Ovary (tissue), 9 donors: Measurements from ENCODE around the gene UQCC2. TPM values are rescaled to one million over a fixed set of nuclear protein-coding genes. Genes with fewer than 3 reads are reported as not detected.

Source experiments
- DNase-seq, 5 donors: peaks; one replicate each; pipeline ENCODE4 v3.0.0-alpha.2; 2019 to 2020
- H3K27ac ChIP-seq, 2 donors: fragments of 200-600 bp; one replicate each; pipeline versions ENCODE4 v1.5.1 to v1.8.0; 2019 to 2022
- H3K27me3 ChIP-seq: fragments of 200-600 bp; one replicate; pipeline ENCODE4 v1.8.0; 2022
- H3K36me3 ChIP-seq: fragments of 200-600 bp; sonication (generic); one replicate; pipeline ENCODE4 v1.5.1; 2019
- H3K4me1 ChIP-seq: one replicate; pipeline ENCODE4 v1.8.1; 2013; ENCODE audit warnings: mild to moderate bottlenecking, moderate library complexity; ENCODE audit not compliant: insufficient read depth
- H3K4me3 ChIP-seq: fragments of 200-600 bp; sonication (generic); one replicate; pipeline ENCODE4 v1.5.1; 2017
- H3K9me3 ChIP-seq, 2 donors: fragments of 200-600 bp in 1 of 2; sonication (generic) in 1 of 2; one replicate each; pipeline versions ENCODE4 v1.5.1 to v1.8.1; 2013 to 2019; ENCODE audit warnings: mild to moderate bottlenecking in 1 of 2, moderate library complexity in 1 of 2
- EP300 ChIP-seq: sonication (generic); formaldehyde crosslinking; IDR thresholded peaks from one replicate; pipeline ENCODE4 v1.6.1; 2017; ENCODE audit warnings: antibody characterized with exemption
- POLR2A ChIP-seq: fragments of 450-650 bp; IDR thresholded peaks from one replicate; pipeline ENCODE4 v1.6.1; 2017; ENCODE audit warnings: antibody characterized with exemption, mild to moderate bottlenecking, moderate library complexity
- WGBS, 3 donors: extraction: QIAGEN DNeasy Blood & Tissue Kit in 1 of 3; methylation state at CpG; one replicate each; pipeline versions ENCODE4 v1.1.5 to v1.1.7; 2013 to 2017; 5-methylcytosine and 5-hydroxymethylcytosine counted together
- intact Hi-C, 4 donors: fragments of 100-400 bp; cut with DNase I; formaldehyde crosslinking; loops; one replicate each; pipeline versions ENCODE4 v1.11.0 to v1.15.1; 2022 to 2023
- polyA plus RNA-seq, 2 donors: library from polyadenylated mRNA; stranded (reverse); fragments of 200-250 nt in 1 of 2; fragments of 350-450 nt in 1 of 2; fragmentation: Illumina TruSeq in 1 of 2; extraction: RNeasy Lipid Tissue Mini Kit (QIAGEN cat#74804) in 1 of 2; gene quantifications; one replicate each; pipeline ENCODE4 v1.2.3, GENCODE V29; 2013 to 2014
- total RNA-seq, 7 donors: library from RNA; depleted of rRNA in 2 of 7; stranded (reverse); fragments of >200 nt in 2 of 7; fragmentation: NEBNext Ultra II Directional in 3 of 7; extraction: Animal tissue kit (Norgen Biotek cat#: 25700) in 3 of 7; gene quantifications; one replicate each; pipeline versions ENCODE4 v1.1.0 to v1.2.4, GENCODE V29; 2016 to 2023
- TF ChIP-seq, protein P1 (sequence below), 3 donors: fragments of 450-650 bp in 2 of 3; fragments of 200-600 bp in 1 of 3; IDR thresholded peaks; one replicate each; pipeline versions ENCODE4 v1.5.1 to v1.8.0; 2016 to 2022; ENCODE audit warnings: antibody characterized with exemption in 3 of 3, mild to moderate bottlenecking in 1 of 3
- donor health status: DM: no; HTN: no; CAD: no; lungs with moderate emphysema.
- donor health status: DM: no; HTN: no; CAD: no.
- donor health status: Bipolar disorder and iron deficiency.
- donor health status: DM: yes; HTN: yes; CAD: no.
- donor health status: DM: no; HTN: no; CAD: no.
- donor health status: DM: yes; HTN: yes; CAD: no.

Gene UQCC2
- total and polyA plus RNA-seq, 9 donors: 9.1 to 65.2 (median 38.0) TPM

GRCh38 chr6:33692760-33693158 is 18.7 kb downstream of the UQCC2 start:
- DNase-seq: peak in 1 of 5 donors; percentile 36
- Histone ChIP-seq H3K4me3 (no peak overlapping the region), H3K27me3 (no peaks in the 10 kb centered on the region), H3K36me3 (no peaks in the 10 kb centered on the region), H3K4me1 (peaks cover 16% of the 10 kb centered on the region), H3K27ac (no peak overlapping the region), H3K9me3 (no peaks in the 10 kb centered on the region)
- TF ChIP-seq EP300 (no peak), POLR2A (no peak)
- TF ChIP-seq, protein P1, sequence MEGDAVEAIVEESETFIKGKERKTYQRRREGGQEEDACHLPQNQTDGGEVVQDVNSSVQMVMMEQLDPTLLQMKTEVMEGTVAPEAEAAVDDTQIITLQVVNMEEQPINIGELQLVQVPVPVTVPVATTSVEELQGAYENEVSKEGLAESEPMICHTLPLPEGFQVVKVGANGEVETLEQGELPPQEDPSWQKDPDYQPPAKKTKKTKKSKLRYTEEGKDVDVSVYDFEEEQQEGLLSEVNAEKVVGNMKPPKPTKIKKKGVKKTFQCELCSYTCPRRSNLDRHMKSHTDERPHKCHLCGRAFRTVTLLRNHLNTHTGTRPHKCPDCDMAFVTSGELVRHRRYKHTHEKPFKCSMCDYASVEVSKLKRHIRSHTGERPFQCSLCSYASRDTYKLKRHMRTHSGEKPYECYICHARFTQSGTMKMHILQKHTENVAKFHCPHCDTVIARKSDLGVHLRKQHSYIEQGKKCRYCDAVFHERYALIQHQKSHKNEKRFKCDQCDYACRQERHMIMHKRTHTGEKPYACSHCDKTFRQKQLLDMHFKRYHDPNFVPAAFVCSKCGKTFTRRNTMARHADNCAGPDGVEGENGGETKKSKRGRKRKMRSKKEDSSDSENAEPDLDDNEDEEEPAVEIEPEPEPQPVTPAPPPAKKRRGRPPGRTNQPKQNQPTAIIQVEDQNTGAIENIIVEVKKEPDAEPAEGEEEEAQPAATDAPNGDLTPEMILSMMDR (IDR thresholded peaks at IDR 0.05): no peak
- intact Hi-C loops: loop anchor here in 2 of 4 donors (10.0 kb wide), 1 partner anchor 108 kb away; the partner anchor contains the start of gene BAK1 (in 2 of the 2)
- WGBS, 3 donors: 89 to 91% (median 91%) methylated on average over 10 of the region's 10 CpGs

- H3K9me3 ChIP-seq: no peaks in the 10 kb centered on the region
- peak in 2 of 5 donors; percentile 62 to 65 for DNase-seq
- H3K27ac ChIP-seq: no peak overlapping the region
Observed at GRCh38 chr6:33692078-33692759, 19.3 kb downstream of the UQCC2 start.

GRCh38 chr6:33691456-33692077 is 19.9 kb downstream of the UQCC2 start:
- TF ChIP-seq, protein P1 (IDR thresholded peaks at IDR 0.05): no peak
- no peak for TF ChIP-seq POLR2A
- TF ChIP-seq EP300: no peak
- peak in 1 of 5 donors; percentile 37 for DNase-seq
- peaks cover 13% of the 10 kb centered on the region for H3K4me1 ChIP-seq
- no peaks in the 10 kb centered on the region for H3K36me3 ChIP-seq
- H3K27ac ChIP-seq: no peak overlapping the region
- WGBS, 3 donors: 77 to 86% (median 82%) methylated on average over 15 of the region's 15 CpGs
- H3K27me3 ChIP-seq: no peaks in the 10 kb centered on the region
- H3K9me3 ChIP-seq: no peaks in the 10 kb centered on the region
- intact Hi-C loops: loop anchor here in 2 of 4 donors (10.0 kb wide), 1 partner anchor 107 kb away; the partner anchor contains the start of gene BAK1 (in 2 of the 2)
- no peak overlapping the region for H3K4me3 ChIP-seq

More at GRCh38 chr6:33692078-33692759, 19.3 kb downstream of the UQCC2 start:
- intact Hi-C loops: loop anchor here in 2 of 4 donors (10.0 kb wide), 1 partner anchor 107 kb away; the partner anchor contains the start of gene BAK1 (in 2 of the 2)
- Histone ChIP-seq H3K36me3 (no peaks in the 10 kb centered on the region), H3K4me3 (no peak overlapping the region), H3K4me1 (peaks cover 16% of the 10 kb centered on the region), H3K27me3 (no peaks in the 10 kb centered on the region)
- 60 to 75% (median 62%) methylated on average over 12 of the region's 12 CpGs for WGBS, 3 donors
- no peak for TF ChIP-seq POLR2A
- TF ChIP-seq, protein P1 (IDR thresholded peaks at IDR 0.05): no peak
- TF ChIP-seq EP300: no peak

DNA sequence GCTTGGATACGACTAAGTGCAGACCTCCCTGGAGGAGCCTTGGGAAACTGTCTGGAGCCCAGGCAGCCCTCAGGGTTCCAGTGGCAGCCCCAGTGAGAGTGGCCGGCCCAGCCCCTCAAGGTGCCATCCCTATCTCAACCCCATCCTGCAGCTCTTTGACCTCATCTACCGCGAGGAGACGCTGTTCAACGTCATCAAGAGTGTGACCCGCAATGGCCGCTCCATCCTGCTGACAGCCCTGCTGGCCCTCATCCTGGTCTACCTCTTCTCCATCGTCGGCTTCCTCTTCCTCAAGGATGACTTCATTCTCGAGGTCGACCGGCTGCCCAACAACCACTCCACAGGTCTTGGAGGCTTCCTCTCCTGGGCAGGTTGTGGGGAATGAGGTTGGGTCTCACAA is 20.7 kb downstream of the UQCC2 start:
- no peak overlapping the region for H3K27ac ChIP-seq
- 85 to 91% (median 87%) methylated on average over 13 of the region's 13 CpGs for WGBS, 3 donors
- TF ChIP-seq, protein P1 (IDR thresholded peaks at IDR 0.05): no peak
- TF ChIP-seq POLR2A (no peak), EP300 (no peak)
- H3K27me3 ChIP-seq: no peaks in the 10 kb centered on the region
- H3K4me1 ChIP-seq: peaks cover 9% of the 10 kb centered on the region
- no peaks in the 10 kb centered on the region for H3K9me3 ChIP-seq
- intact Hi-C loops: loop anchor here in 2 of 4 donors (10.0 kb wide), 1 partner anchor 106 kb away; the partner anchor contains the start of gene BAK1 (in 2 of the 2)
- H3K4me3 ChIP-seq: no peak overlapping the region
- H3K36me3 ChIP-seq: no peaks in the 10 kb centered on the region
- no peak for DNase-seq
